SU-DHL-6 (cell line): Measurements from ENCODE around the gene RAB31.

ENCODE experiments used
- H2AFZ ChIP-seq: fragments of 200-600 bp; sonication (generic); 2 replicates; pipeline ENCODE4 v1.6.1; 2014; ENCODE audit warnings: low read depth, mild to moderate bottlenecking, moderate library complexity, mixed read lengths, antibody characterized with exemption, low read length; ENCODE audit not compliant: severe bottlenecking
- H3F3A ChIP-seq: fragments of 200-600 bp; shearing (Covaris generic); 2 replicates; pipeline ENCODE4 v1.6.0; 2016; ENCODE audit warnings: antibody characterized with exemption, mild to moderate bottlenecking; ENCODE audit not compliant: insufficient read depth
- H3K27ac ChIP-seq: fragments of 200-600 bp; sonication (generic); 2 replicates; pipeline ENCODE4 v1.5.1; 2016; ENCODE audit warnings: low read depth, mild to moderate bottlenecking, low read length, moderate library complexity, mixed read lengths
- H3K27me3 ChIP-seq: fragments of 200-600 bp; sonication (generic), shearing (Covaris generic); 2 replicates; pipeline ENCODE4 v1.6.0; 2014; ENCODE audit warnings: mild to moderate bottlenecking, low read length
- H3K36me3 ChIP-seq: fragments of 200-600 bp; sonication (generic); 2 replicates; pipeline ENCODE4 v1.6.1; 2014; ENCODE audit warnings: mild to moderate bottlenecking, low read length, mixed read lengths
- H3K4me2 ChIP-seq: fragments of 300-600, 200-600 bp; shearing (Covaris generic), sonication (generic); 2 replicates; pipeline ENCODE4 v1.6.0; 2014; ENCODE audit warnings: low read length, low read depth, mild to moderate bottlenecking; ENCODE audit not compliant: poor library complexity, severe bottlenecking
- H3K4me3 ChIP-seq: fragments of 200-600 bp; sonication (generic); 2 replicates; pipeline ENCODE4 v1.5.1; 2014; ENCODE audit warnings: antibody characterized with exemption, low read length, mild to moderate bottlenecking, mixed read lengths; ENCODE audit not compliant: insufficient read depth, poor library complexity, severe bottlenecking
- H3K79me2 ChIP-seq: fragments of 200-600 bp; sonication (generic); 2 replicates; pipeline ENCODE4 v1.6.1; 2014; ENCODE audit warnings: mild to moderate bottlenecking, low read length, moderate library complexity; ENCODE audit not compliant: insufficient read depth
- H3K9ac ChIP-seq: fragments of 200-600 bp; sonication (generic); 2 replicates; pipeline ENCODE4 v1.7.0; 2014; ENCODE audit warnings: mild to moderate bottlenecking, low read length
- H3K9me2 ChIP-seq: fragments of 200-600 bp; sonication (generic); replicated peaks from 2 replicates; pipeline ENCODE4 v1.6.1; 2014; ENCODE audit warnings: low read length; ENCODE audit not compliant: insufficient read depth
- H3K9me3 ChIP-seq: fragments of 200-600 bp; sonication (generic); 2 replicates; pipeline ENCODE4 v1.6.1; 2014; ENCODE audit warnings: low read length, mixed read lengths; ENCODE audit not compliant: insufficient read depth
- H4K20me1 ChIP-seq: fragments of 200-600 bp; sonication (generic); 2 replicates; pipeline ENCODE4 v1.6.1; 2014; ENCODE audit warnings: low read depth, mild to moderate bottlenecking, antibody characterized with exemption, low read length, moderate library complexity, mixed read lengths
- CTCF ChIP-seq: fragments of 200-600 bp; sonication (generic); IDR thresholded peaks from one replicate; pipeline ENCODE4 v1.5.1; 2017; ENCODE audit warnings: antibody characterized with exemption, mild to moderate bottlenecking, low read length, moderate library complexity; ENCODE audit not compliant: insufficient read depth, poor library complexity, severe bottlenecking
- EZH2phosphoT487 ChIP-seq: fragments of 200-600 bp; sonication (generic), shearing (Covaris generic); conservative IDR thresholded peaks from 2 replicates; pipeline ENCODE4 v1.6.1; 2018; ENCODE audit warnings: mild to moderate bottlenecking, antibody characterized with exemption, low read length, moderate library complexity, mixed read lengths

Gene RAB31

GRCh38 chr18:9711361-9712129, 3.4 kb downstream of the RAB31 start:
- Histone ChIP-seq H3K4me3 (no peak overlapping the region), H3K9me2 (no peaks in the 10 kb centered on the region), H2AFZ (no peak overlapping the region), H3F3A (no peaks in the 10 kb centered on the region), H3K36me3 (no peaks in the 10 kb centered on the region), H3K27ac (no peak overlapping the region), H3K9ac (no peak overlapping the region), H3K79me2 (no peaks in the 10 kb centered on the region), H4K20me1 (no peaks in the 10 kb centered on the region), H3K9me3 (no peaks in the 10 kb centered on the region), H3K4me2 (no peak overlapping the region), H3K27me3 (no peaks in the 10 kb centered on the region)
- TF ChIP-seq CTCF, result no peak
- TF ChIP-seq EZH2phosphoT487, result no peak

- Histone ChIP-seq H2AFZ (no peak overlapping the region), H3K36me3 (no peaks in the 10 kb centered on the region), H3K9me3 (no peaks in the 10 kb centered on the region), H3K79me2 (no peaks in the 10 kb centered on the region), H3K27me3 (no peaks in the 10 kb centered on the region), H3K9ac (no peak overlapping the region), H3K27ac (no peak overlapping the region), H4K20me1 (no peaks in the 10 kb centered on the region), H3K4me3 (no peak overlapping the region), H3K9me2 (no peaks in the 10 kb centered on the region), H3F3A (no peaks in the 10 kb centered on the region), H3K4me2 (no peak overlapping the region)
- no peak for TF ChIP-seq EZH2phosphoT487
- no peak for TF ChIP-seq CTCF
Measured at GRCh38 chr18:9712130-9712577, 4.1 kb downstream of the RAB31 start.

- no peak overlapping the region for H2AFZ ChIP-seq
- no peak overlapping the region for H3K4me2 ChIP-seq
- H3K79me2 ChIP-seq, result no peaks in the 10 kb centered on the region
- no peaks in the 10 kb centered on the region for H3K9me3 ChIP-seq
- no peak for TF ChIP-seq CTCF
- TF ChIP-seq EZH2phosphoT487, result no peak
- H3K9me2 ChIP-seq, result no peaks in the 10 kb centered on the region
- no peak overlapping the region for H3K4me3 ChIP-seq
- no peak overlapping the region for H3K27ac ChIP-seq
- H3K27me3 ChIP-seq, result no peaks in the 10 kb centered on the region
- no peaks in the 10 kb centered on the region for H4K20me1 ChIP-seq
- no peaks in the 10 kb centered on the region for H3F3A ChIP-seq
- H3K9ac ChIP-seq, result no peak overlapping the region
- no peaks in the 10 kb centered on the region for H3K36me3 ChIP-seq
Measured at GRCh38 chr18:9712611-9713010, 4.5 kb downstream of the RAB31 start.
